Peyer's patch (tissue), 4 donors: ENCODE results near the gene LAMC2. TPM values are rescaled to one million over a fixed set of nuclear protein-coding genes. Genes with fewer than 3 reads are reported as not detected.
A peak's percentile ranks its signal among the peaks of the same experiment; 100 is the strongest.

ENCODE experiments used
- DNase-seq, 3 donors: peaks; one replicate each; pipeline ENCODE4 v3.0.0-alpha.2; 2017 to 2019
- H3K27ac ChIP-seq, 4 donors: fragments of 200-600 bp; sonication (generic); one replicate each; pipeline ENCODE4 v1.5.1; 2016 to 2019
- H3K27me3 ChIP-seq, 2 donors: fragments of 200-600 bp; sonication (generic); one replicate each; pipeline ENCODE4 v1.5.1; 2019
- H3K36me3 ChIP-seq, 3 donors: fragments of 200-600 bp; sonication (generic); one replicate each; pipeline ENCODE4 v1.5.1; 2016 to 2019
- H3K4me1 ChIP-seq, 4 donors: fragments of 200-600 bp; sonication (generic); one replicate each; pipeline ENCODE4 v1.5.1; 2016 to 2019
- H3K4me3 ChIP-seq, 4 donors: fragments of 200-600 bp; sonication (generic); 1 replicate in 3 of 4; 2 replicates in 1 of 4; pipeline ENCODE4 v1.5.1; 2016 to 2019; ENCODE audit warnings: mild to moderate bottlenecking in 1 of 4
- H3K9me3 ChIP-seq, 4 donors: fragments of 200-600 bp; sonication (generic); one replicate each; pipeline ENCODE4 v1.5.1; 2016 to 2019; ENCODE audit warnings: mild to moderate bottlenecking in 1 of 4
- POLR2A ChIP-seq, 2 donors: fragments of 450-650 bp; IDR thresholded peaks; one replicate each; pipeline ENCODE4 v1.5.1; 2017; ENCODE audit warnings: antibody characterized with exemption in 2 of 2, mild to moderate bottlenecking in 2 of 2, moderate library complexity in 2 of 2
- total RNA-seq, 4 donors: library from RNA; depleted of rRNA; stranded (reverse); fragments of >200 nt; gene quantifications; one replicate each; pipeline ENCODE4 v1.1.0, GENCODE V29; 2016
- TF ChIP-seq, protein P1 (sequence below), 6 experiments: fragments of 450-650 bp in 4 of 6; fragments of 200-600 bp in 2 of 6; sonication (generic) in 1 of 6; IDR thresholded peaks; one replicate each; pipeline ENCODE4 v1.5.1; 2017 to 2019; ENCODE audit warnings: antibody characterized with exemption in 6 of 6, mild to moderate bottlenecking in 3 of 6, moderate library complexity in 1 of 6

LAMC2 gene
- total RNA-seq, 4 donors from 2014 or later, result 3.3 to 29.7 (median 17.3) TPM

- Histone ChIP-seq H3K27ac (no peak overlapping the region), H3K27me3 (no peaks in the 10 kb centered on the region), H3K9me3 (no peaks in the 10 kb centered on the region), H3K4me3 (no peak overlapping the region), H3K4me1 (peaks cover 0 to 8% (median 0%) of the 10 kb centered on the region in 4 donors), H3K36me3 (no peaks in the 10 kb centered on the region)
- DNase-seq, result no peak
- TF ChIP-seq, protein P1, sequence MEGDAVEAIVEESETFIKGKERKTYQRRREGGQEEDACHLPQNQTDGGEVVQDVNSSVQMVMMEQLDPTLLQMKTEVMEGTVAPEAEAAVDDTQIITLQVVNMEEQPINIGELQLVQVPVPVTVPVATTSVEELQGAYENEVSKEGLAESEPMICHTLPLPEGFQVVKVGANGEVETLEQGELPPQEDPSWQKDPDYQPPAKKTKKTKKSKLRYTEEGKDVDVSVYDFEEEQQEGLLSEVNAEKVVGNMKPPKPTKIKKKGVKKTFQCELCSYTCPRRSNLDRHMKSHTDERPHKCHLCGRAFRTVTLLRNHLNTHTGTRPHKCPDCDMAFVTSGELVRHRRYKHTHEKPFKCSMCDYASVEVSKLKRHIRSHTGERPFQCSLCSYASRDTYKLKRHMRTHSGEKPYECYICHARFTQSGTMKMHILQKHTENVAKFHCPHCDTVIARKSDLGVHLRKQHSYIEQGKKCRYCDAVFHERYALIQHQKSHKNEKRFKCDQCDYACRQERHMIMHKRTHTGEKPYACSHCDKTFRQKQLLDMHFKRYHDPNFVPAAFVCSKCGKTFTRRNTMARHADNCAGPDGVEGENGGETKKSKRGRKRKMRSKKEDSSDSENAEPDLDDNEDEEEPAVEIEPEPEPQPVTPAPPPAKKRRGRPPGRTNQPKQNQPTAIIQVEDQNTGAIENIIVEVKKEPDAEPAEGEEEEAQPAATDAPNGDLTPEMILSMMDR (IDR thresholded peaks at IDR 0.05), result no peak
- no peak for TF ChIP-seq POLR2A (IDR thresholded peaks at IDR 0.05)
These were observed 29.9 kb downstream of the LAMC2 start for GRCh38 chr1:183215936-183216335.

DNA sequence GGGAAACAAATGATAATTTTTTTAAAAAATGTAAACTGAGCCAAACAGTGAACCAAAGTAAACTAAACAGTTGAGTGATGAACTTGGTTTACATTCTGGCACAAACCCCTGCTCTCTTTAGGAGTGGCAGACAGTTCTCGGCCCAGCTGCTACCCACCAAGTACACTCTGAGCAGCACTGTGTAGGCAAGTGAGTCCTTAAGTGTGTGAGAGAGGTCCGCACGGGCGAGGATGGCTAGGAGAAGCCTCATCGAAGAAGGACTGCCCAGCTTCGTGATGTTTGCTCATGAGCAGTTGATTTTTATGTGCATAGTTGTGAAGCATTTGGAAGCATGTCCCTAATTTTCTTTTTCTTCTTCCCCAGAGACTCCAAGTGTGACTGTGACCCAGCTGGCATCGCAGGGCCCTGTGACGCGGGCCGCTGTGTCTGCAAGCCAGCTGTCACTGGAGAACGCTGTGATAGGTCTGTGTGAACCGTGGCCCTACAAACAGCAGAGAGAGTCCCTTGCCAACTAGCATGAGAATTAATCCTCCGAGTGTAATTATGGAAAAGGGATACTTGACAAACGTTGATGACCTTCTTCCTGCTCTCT, 32.1 kb downstream of the LAMC2 start:
- Histone ChIP-seq H3K4me1 (peaks cover 0 to 8% (median 0%) of the 10 kb centered on the region in 4 donors), H3K4me3 (no peak overlapping the region), H3K27me3 (no peaks in the 10 kb centered on the region), H3K36me3 (no peaks in the 10 kb centered on the region), H3K27ac (peak overlapping the region in 2 of 4 donors; percentile 37 to 64), H3K9me3 (no peaks in the 10 kb centered on the region)
- DNase-seq, result no peak
- no peak for TF ChIP-seq POLR2A (IDR thresholded peaks at IDR 0.05)
- TF ChIP-seq, protein P1 (IDR thresholded peaks at IDR 0.05), result no peak

GRCh38 chr1:183218971-183219615, 33.0 kb downstream of the LAMC2 start:
- peak in 1 of 3 donors; percentile 49 for DNase-seq
- no peaks in the 10 kb centered on the region for H3K36me3 ChIP-seq
- no peaks in the 10 kb centered on the region for H3K27me3 ChIP-seq
- H3K4me1 ChIP-seq, result peaks cover 0 to 8% (median 0%) of the 10 kb centered on the region in 4 donors
- H3K4me3 ChIP-seq, result no peak overlapping the region
- no peak for TF ChIP-seq POLR2A (IDR thresholded peaks at IDR 0.05)
- TF ChIP-seq, protein P1 (IDR thresholded peaks at IDR 0.05), result no peak
- H3K9me3 ChIP-seq, result no peaks in the 10 kb centered on the region
- H3K27ac ChIP-seq, result peak overlapping the region in 2 of 4 donors; percentile 37 to 64

DNA sequence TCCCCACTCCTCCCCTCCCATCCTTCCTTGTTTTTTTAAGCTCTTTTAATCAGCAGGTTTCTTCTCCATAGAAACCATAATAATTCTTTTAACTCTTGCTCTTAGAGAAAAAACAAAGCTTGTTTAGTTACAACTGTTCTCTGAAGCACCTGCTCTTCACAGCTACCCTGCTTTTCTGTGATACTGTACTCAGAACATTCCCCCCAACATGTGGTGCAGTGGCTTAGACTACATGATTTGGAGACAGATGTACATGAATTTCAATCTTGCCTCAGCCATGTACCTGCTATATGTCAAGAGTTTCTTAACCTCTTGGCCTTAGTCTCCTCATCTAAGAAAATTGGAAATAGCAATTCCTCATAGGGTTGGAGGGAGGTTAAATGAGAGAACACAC, 33.5 kb downstream of the LAMC2 start:
- H3K27ac ChIP-seq, result peak overlapping the region in 1 of 4 donors; percentile 64
- H3K4me3 ChIP-seq, result no peak overlapping the region
- peaks cover 0 to 8% (median 0%) of the 10 kb centered on the region in 4 donors for H3K4me1 ChIP-seq
- H3K27me3 ChIP-seq, result no peaks in the 10 kb centered on the region
- H3K9me3 ChIP-seq, result no peaks in the 10 kb centered on the region
- no peaks in the 10 kb centered on the region for H3K36me3 ChIP-seq
- TF ChIP-seq, protein P1 (IDR thresholded peaks at IDR 0.05), result no peak
- TF ChIP-seq POLR2A (IDR thresholded peaks at IDR 0.05), result no peak
- no peak for DNase-seq

GRCh38 chr1:183222909-183223308, 36.8 kb downstream of the LAMC2 start:
- no peak overlapping the region for H3K4me3 ChIP-seq
- H3K27ac ChIP-seq, result no peak overlapping the region
- peaks cover 0 to 4% (median 0%) of the 10 kb centered on the region in 3 donors for H3K36me3 ChIP-seq
- no peak for TF ChIP-seq POLR2A (IDR thresholded peaks at IDR 0.05)
- TF ChIP-seq, protein P1 (IDR thresholded peaks at IDR 0.05), result no peak
- H3K27me3 ChIP-seq, result no peaks in the 10 kb centered on the region
- H3K9me3 ChIP-seq, result no peaks in the 10 kb centered on the region
- H3K4me1 ChIP-seq, result peaks cover 0 to 8% (median 0%) of the 10 kb centered on the region in 4 donors
- DNase-seq, result no peak
